ENCODE data around the gene PTPRG.

GRCh38 chr3:62149962-62150361, 588.6 kb downstream of the PTPRG start:
- TF ChIP-seq POLR2A (IDR thresholded peaks at IDR 0.05; ENCODE audit: low read length): no peak
- no peak for TF ChIP-seq GATA1 (IDR thresholded peaks at IDR 0.05; ENCODE audit: low read depth, low read length)
